Transverse colon (tissue), 4 donors: Measurements from ENCODE around the gene CAPN12. TPM values are rescaled to one million over a fixed set of nuclear protein-coding genes. Genes with fewer than 3 reads are reported as not detected.

Experiments used
- DNase-seq: peaks from one replicate; pipeline ENCODE4 v3.0.0-alpha.2; 2019
- H3K27ac ChIP-seq, 4 donors: fragments of 200-600 bp; sonication (generic); 2 replicates each; pipeline ENCODE4 v1.5.1; 2016 to 2018; ENCODE audit warnings: inconsistent platforms in 4 of 4
- H3K27me3 ChIP-seq: fragments of 200-600 bp; sonication (generic); 2 replicates; pipeline ENCODE4 v1.5.1; 2017; ENCODE audit warnings: inconsistent platforms
- H3K36me3 ChIP-seq, 4 donors: fragments of 200-600 bp; sonication (generic); 2 replicates each; pipeline ENCODE4 v1.5.1; 2017 to 2019; ENCODE audit warnings: inconsistent platforms in 4 of 4
- H3K4me1 ChIP-seq, 4 donors: fragments of 200-600 bp; sonication (generic); 2 replicates each; pipeline ENCODE4 v1.5.1; 2017 to 2020; ENCODE audit warnings: inconsistent platforms in 4 of 4
- H3K4me3 ChIP-seq, 4 donors: fragments of 200-600 bp; sonication (generic); 1 replicate in 1 of 4; 2 replicates in 3 of 4; pipeline versions ENCODE4 v1.5.1 to v1.6.1; 2017 to 2019; ENCODE audit warnings: inconsistent platforms in 4 of 4
- H3K9me3 ChIP-seq, 2 donors: fragments of 200-600 bp; sonication (generic); 2 replicates each; pipeline ENCODE4 v1.5.1; 2017 to 2019; ENCODE audit warnings: inconsistent platforms in 2 of 2
- CTCF ChIP-seq, 5 experiments: fragments of 200-600 bp in 3 of 5; fragments of 450-650 bp in 2 of 5; sonication (generic) in 3 of 5; IDR thresholded peaks; 1 replicate in 2 of 5; 2 replicates in 3 of 5; pipeline ENCODE4 v1.5.1; 2016 to 2017; ENCODE audit warnings: antibody characterized with exemption in 5 of 5, inconsistent platforms in 3 of 5, mild to moderate bottlenecking in 2 of 5, moderate library complexity in 1 of 5
- EP300 ChIP-seq: sonication (generic); formaldehyde crosslinking; IDR thresholded peaks from one replicate; pipeline ENCODE4 v1.6.1; 2017; ENCODE audit warnings: antibody characterized with exemption, low read depth
- POLR2A ChIP-seq: fragments of 450-650 bp; IDR thresholded peaks from one replicate; pipeline ENCODE4 v1.6.1; 2016; ENCODE audit warnings: antibody characterized with exemption, mild to moderate bottlenecking, moderate library complexity
- POLR2AphosphoS5 ChIP-seq, 3 donors: sonication (generic); formaldehyde crosslinking; IDR thresholded peaks; one replicate each; pipeline ENCODE4 v1.6.1; 2016; ENCODE audit warnings: antibody characterized with exemption in 3 of 3
- whole genome bisulfite sequencing, 2 donors: methylation state at CpG; one replicate each; pipeline ENCODE4 v1.1.5; 2018; ENCODE audit warnings: low coverage in 1 of 2; 5-methylcytosine and 5-hydroxymethylcytosine counted together
- in situ Hi-C, 4 donors: fragments of 200-750 bp; cut with MboI; loops; one replicate each; pipeline versions ENCODE4 v1.15.0 to v1.15.1; 2017; ENCODE audit warnings: low sequenced_read_pairs in 3 of 4, low pct_ligation_motif_present in 1 of 4, low pct_unique_long_range_greater_than_20kb in 1 of 4
- intact Hi-C: fragments of 100-400 bp; cut with DNase I; formaldehyde crosslinking; loops from one replicate; pipeline ENCODE4 v1.15.1; 2023; ENCODE audit warnings: low total_unique reads
- total RNA-seq, 4 donors: library from RNA; depleted of rRNA; stranded (reverse); fragments of >200 nt; gene quantifications; one replicate each; pipeline ENCODE4 v1.1.0, GENCODE V29; 2016

The CAPN12 gene
- total RNA-seq, 4 donors from 2014 or later, result 2.6 to 44.8 (median 14.4) TPM; not detected in 1

- intact Hi-C loops, result loop anchor here (5.0 kb wide), 1 partner anchor 404 kb away; the partner anchor contains the start of gene PAK4
- H3K4me1 ChIP-seq, result peaks cover 0 to 8% (median 0%) of the 10 kb centered on the region in 4 donors
- WGBS, 2 donors, result 87% methylated on average over 10 of the region's 10 CpGs; no CpG with 5 or more reads in 1 of the 2 donors
Observed at GRCh38 chr19:38722947-38723605, 21.2 kb downstream of the CAPN12 start.

GRCh38 chr19:38721979-38722773 lies 22.1 kb downstream of the CAPN12 start:
- Histone ChIP-seq H3K27ac (peak overlapping the region; percentile 27 to 75 (median 42)), H3K4me1 (peaks cover 0 to 5% (median 0%) of the 10 kb centered on the region in 4 donors), H3K9me3 (no peaks in the 10 kb centered on the region), H3K27me3 (no peaks in the 10 kb centered on the region), H3K4me3 (no peak overlapping the region), H3K36me3 (peaks cover 0 to 60% (median 35%) of the 10 kb centered on the region in 4 donors)
- intact Hi-C loops (loop anchor here (5.0 kb wide), 1 partner anchor 405 kb away; the partner anchor contains the start of gene PAK4), in situ Hi-C loops (no loop called here)
- no peak for DNase-seq
- no peak for TF ChIP-seq POLR2AphosphoS5 (IDR thresholded peaks at IDR 0.05)
- no peak for TF ChIP-seq POLR2A
- no peak for TF ChIP-seq CTCF (IDR thresholded peaks at IDR 0.05)
- TF ChIP-seq EP300, result no peak
- 25 to 68% methylated on average over 4 to 16 of the region's 17 CpGs for WGBS, 2 donors

More at GRCh38 chr19:38722947-38723605, 21.2 kb downstream of the CAPN12 start:
- Histone ChIP-seq H3K27ac (peak overlapping the region; percentile 27 to 54 (median 38)), H3K36me3 (peaks cover 0 to 67% (median 35%) of the 10 kb centered on the region in 4 donors), H3K4me3 (no peak overlapping the region), H3K9me3 (no peaks in the 10 kb centered on the region), H3K27me3 (no peaks in the 10 kb centered on the region)
- no peak for TF ChIP-seq POLR2AphosphoS5 (IDR thresholded peaks at IDR 0.05)
- no peak for TF ChIP-seq CTCF (IDR thresholded peaks at IDR 0.05)
- TF ChIP-seq EP300, result no peak
- in situ Hi-C loops, result no loop called here
- no peak for DNase-seq

- intact Hi-C loops, result loop anchor here (5.0 kb wide), 1 partner anchor 406 kb away; the partner anchor contains the start of gene PAK4
- no peak for DNase-seq
Observed at GRCh38 chr19:38721496-38721895, 22.8 kb downstream of the CAPN12 start.

More at GRCh38 chr19:38721496-38721895, 22.8 kb downstream of the CAPN12 start:
- in situ Hi-C loops, result no loop called here
- TF ChIP-seq EP300, result no peak
- TF ChIP-seq POLR2AphosphoS5 (IDR thresholded peaks at IDR 0.05), result no peak
- no peak for TF ChIP-seq POLR2A
- no peak for TF ChIP-seq CTCF (IDR thresholded peaks at IDR 0.05)
- Histone ChIP-seq H3K4me3 (no peak overlapping the region), H3K27ac (peak overlapping the region; percentile 21 to 75 (median 42)), H3K4me1 (peaks cover 0 to 5% (median 0%) of the 10 kb centered on the region in 4 donors), H3K9me3 (no peaks in the 10 kb centered on the region), H3K27me3 (no peaks in the 10 kb centered on the region), H3K36me3 (peaks cover 0 to 59% (median 34%) of the 10 kb centered on the region in 4 donors)
- WGBS, 2 donors, result 82 to 91% methylated on average over 2 to 20 of the region's 20 CpGs
